ENCODE results near the gene TEDC2. TPM values are rescaled to one million over a fixed set of nuclear protein-coding genes. Genes with fewer than 3 reads are reported as not detected.

Gene TEDC2
- total RNA-seq, 4 donors from 2014 or later, result 0.44 to 1.7 (median 0.51) TPM; not detected in 1

GRCh38 chr16:2508722-2509400, 49.0 kb downstream of the TEDC2 start:
- TF ChIP-seq CTCF (IDR thresholded peaks at IDR 0.05; ENCODE audit: low read depth), result no peak

- TF ChIP-seq CTCF (IDR thresholded peaks at IDR 0.05; ENCODE audit: low read depth), result no peak
Observed at GRCh38 chr16:2511128-2511800, 51.4 kb downstream of the TEDC2 start.

- TF ChIP-seq CTCF (IDR thresholded peaks at IDR 0.05; ENCODE audit: low read depth), result no peak
Observed at GRCh38 chr16:2511996-2512734, 52.3 kb downstream of the TEDC2 start.

- no peak for TF ChIP-seq CTCF (IDR thresholded peaks at IDR 0.05; ENCODE audit: low read depth)
Observed at GRCh38 chr16:2512735-2513404, 53.0 kb downstream of the TEDC2 start.

GRCh38 chr16:2513405-2514332, 53.8 kb downstream of the TEDC2 start, which contains the start of gene ATP6V0C:
ATP6V0C (plus strand) TSS chr16:2513952; CDS start chr16:2514104, 152 bp downstream.
- no peak for TF ChIP-seq CTCF (IDR thresholded peaks at IDR 0.05; ENCODE audit: low read depth)

Small RNA genes within 50 kb of the gene (small RNA-seq; reads per million reads assigned to genes)
- not detected for gene MIR6768

Other genes starting within 250 kb of the TEDC2 start
- 1 to 10 TPM in 3 of 4 donors, under 1 TPM in 1; 0.66 to 6.0 (median 4.1) TPM for gene BRICD5, start 249.2 kb upstream of the TEDC2 start, total RNA-seq
- gene PGP, start 245.3 kb upstream of the TEDC2 start, total RNA-seq, result 10 to 100 TPM in 3 of 4 donors, 1 to 10 TPM in 1; 7.7 to 21.1 (median 10.3) TPM
- gene E4F1, start 236.5 kb upstream of the TEDC2 start, total RNA-seq, result 10 to 100 TPM in 3 of 4 donors, 1 to 10 TPM in 1; 9.6 to 33.2 (median 16.8) TPM
- under 1 TPM in 2 of 4 donors, not detected in 2; 0.34 to 0.82 TPM for gene DNASE1L2, start 223.7 kb upstream of the TEDC2 start, total RNA-seq
- gene ECI1, start 208.5 kb upstream of the TEDC2 start, total RNA-seq, result 10 to 100 TPM; 32.4 to 96.5 (median 49.8) TPM
- 100 to 1,000 TPM in 1 of 4 donors, 10 to 100 TPM in 3; 66.6 to 127 (median 75.3) TPM for gene RNPS1, start 192.0 kb upstream of the TEDC2 start, total RNA-seq
- 10 to 100 TPM in 2 of 4 donors, 1 to 10 TPM in 2; 7.0 to 24.9 (median 9.5) TPM for gene ABCA3, start 119.4 kb upstream of the TEDC2 start, total RNA-seq
- 1 to 10 TPM; 1.8 to 5.1 (median 2.0) TPM for gene CCNF, start 30.7 kb upstream of the TEDC2 start, total RNA-seq
- not detected for gene NTN3, start 11.2 kb downstream of the TEDC2 start, total RNA-seq
- gene TBC1D24, start 15.0 kb downstream of the TEDC2 start, total RNA-seq, result 10 to 100 TPM in 1 of 4 donors, 1 to 10 TPM in 3; 7.0 to 30.1 (median 8.1) TPM
- 10 to 100 TPM; 26.4 to 98.9 (median 81.8) TPM for gene ATP6V0C, start 53.8 kb downstream of the TEDC2 start, total RNA-seq
- gene AMDHD2, start 60.3 kb downstream of the TEDC2 start, total RNA-seq, result 10 to 100 TPM; 19.4 to 60.5 (median 42.9) TPM
- not detected for gene CEMP1, start 71.3 kb downstream of the TEDC2 start, total RNA-seq
- gene PDPK1, start 77.9 kb downstream of the TEDC2 start, total RNA-seq, result 10 to 100 TPM; 23.6 to 37.4 (median 34.2) TPM
- gene KCTD5, start 222.4 kb downstream of the TEDC2 start, total RNA-seq, result 10 to 100 TPM; 13.7 to 22.7 (median 21.2) TPM